HUDEP-2 (cell line): ENCODE data around the gene XPC.

Experiments used
- DNase-seq, 76 experiments: peaks; one replicate each; lab custom pipeline; 2025; ENCODE audit not compliant: unreplicated experiment in 76 of 76; lab: John Stamatoyannopoulos, UW

XPC gene

DNA sequence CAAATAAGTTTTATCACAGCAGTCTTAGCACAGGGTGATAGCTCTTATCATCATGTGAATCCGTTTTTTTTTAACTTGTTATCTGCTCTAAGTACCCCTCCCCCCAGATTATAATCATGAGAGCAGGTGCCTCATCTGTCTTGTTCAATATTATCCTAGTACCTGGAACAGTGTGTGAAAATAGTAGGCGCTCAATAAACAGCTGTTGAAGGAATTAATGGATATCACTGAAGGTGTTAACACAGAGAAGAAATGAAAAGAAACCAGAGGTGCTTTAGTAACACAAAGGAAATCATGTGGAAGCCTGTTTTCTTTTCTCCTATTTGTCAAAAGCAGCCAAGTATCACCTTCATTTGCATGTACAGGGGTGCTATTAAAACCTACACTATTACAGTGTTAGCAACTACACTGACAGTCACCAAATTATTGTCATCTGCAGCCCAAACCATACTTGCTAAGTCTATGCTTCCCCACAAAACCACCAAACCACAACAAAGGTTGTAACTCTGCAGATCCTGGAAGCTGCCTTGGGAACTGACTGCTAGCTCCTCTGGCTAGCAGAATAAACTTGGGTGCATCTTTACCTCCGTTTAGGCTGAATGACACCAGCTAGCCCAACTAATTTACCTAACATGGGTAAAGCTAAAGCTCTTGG, 2.9 kb downstream of the XPC start:
- DNase-seq: peak in 3 of 76 experiments; percentile 2 to 8 (median 7)

GRCh38 chr3:14174483-14174882, 3.9 kb downstream of the XPC start:
- no peak for DNase-seq

- DNase-seq: no peak
Measured at GRCh38 chr3:14172496-14172895, 5.9 kb downstream of the XPC start.

- DNase-seq: no peak
Measured at GRCh38 chr3:14170531-14171159, 7.8 kb downstream of the XPC start.

- DNase-seq: no peak
Measured at GRCh38 chr3:14169871-14170270, 8.5 kb downstream of the XPC start.

DNA sequence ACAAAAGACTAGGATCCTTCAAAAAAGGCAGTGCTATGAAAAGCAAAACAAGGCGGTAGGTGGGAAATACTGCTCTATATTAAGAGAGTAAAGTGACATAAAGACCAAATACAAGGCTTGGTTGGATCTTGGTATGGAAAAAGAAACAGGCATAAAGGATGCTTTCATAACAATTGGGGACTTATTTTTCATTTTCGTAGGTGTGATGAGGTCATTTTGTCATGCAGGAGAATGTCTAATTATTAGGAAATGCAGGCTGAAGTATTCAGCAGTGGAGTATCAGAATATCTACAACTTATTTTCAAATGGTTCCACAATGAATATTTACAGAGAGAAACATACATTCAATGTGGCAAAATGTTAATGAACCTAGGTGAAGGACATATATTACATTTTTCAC, 9.0 kb downstream of the XPC start:
- no peak for DNase-seq

DNA sequence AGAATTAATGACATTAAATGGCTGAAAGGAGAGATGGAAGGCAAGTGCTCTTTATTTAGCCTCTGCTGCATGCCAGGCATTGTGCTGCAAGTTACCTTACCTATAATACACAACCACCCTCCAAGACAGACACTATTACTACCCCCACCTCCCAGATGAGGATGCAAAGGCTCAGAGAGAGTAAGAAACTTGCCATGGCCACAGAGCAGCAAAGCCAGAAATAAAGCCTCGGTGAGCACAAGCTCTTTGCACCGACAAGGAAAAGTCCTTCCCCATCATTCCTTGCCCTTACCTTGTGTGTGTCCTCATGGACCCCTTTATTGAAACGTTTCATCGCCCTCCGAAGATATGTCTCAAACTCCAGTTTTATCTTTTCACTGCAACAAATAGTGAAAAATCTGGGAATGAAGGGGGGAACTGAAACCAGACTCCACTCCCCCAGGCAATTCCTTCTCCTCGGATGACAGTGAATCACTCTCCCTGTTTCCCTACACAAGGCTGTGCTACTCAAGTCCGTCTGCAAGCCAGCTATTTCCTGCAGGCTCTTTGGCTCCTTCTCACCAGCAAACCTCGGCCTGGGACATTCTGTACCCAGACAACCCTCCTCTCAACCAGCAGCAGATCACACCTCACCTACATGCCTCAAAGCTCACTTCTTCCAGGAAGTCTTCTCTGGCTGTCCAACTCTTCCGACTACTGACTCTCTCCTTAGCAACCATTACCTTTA, 11.4 kb downstream of the XPC start:
- DNase-seq: no peak

GRCh38 chr3:14162178-14162577, 16.2 kb downstream of the XPC start:
- DNase-seq: no peak

DNA sequence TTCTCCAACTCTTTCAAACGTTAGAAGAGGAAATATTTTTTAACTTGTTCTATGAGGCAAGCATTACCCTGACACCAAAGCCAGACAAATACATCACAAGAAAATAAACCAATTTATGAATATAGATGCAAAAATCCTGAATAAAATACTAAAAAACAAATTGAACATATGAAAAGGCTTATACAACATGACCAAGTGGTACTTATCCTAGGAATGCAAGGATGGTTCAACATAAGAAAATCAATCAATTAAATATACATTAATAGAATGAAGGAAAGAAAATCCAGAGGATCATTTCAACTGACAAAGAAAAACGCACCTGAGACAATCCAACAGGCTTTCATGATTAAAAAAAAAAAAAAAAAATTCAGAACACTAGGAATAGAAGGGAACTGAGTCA, 17.1 kb downstream of the XPC start:
- no peak for DNase-seq

DNA sequence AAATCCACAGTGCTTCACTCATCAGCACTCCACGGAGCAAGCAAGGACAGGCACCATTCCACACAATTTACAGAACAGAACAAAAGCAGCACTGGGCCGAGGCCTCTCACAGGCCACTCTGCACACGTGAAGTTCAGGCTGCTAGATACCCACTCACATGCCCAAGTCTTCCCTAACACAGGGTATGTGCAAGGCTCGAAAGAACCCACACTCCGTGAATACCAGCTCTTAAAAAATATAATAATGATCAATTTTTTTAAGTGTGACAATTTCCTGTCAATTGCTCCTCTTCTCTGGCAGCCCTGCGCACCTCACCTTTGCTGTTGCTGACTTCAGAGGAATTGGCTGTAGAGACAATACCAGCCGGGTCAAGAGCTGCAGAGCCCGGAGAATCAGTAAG, 19.0 kb downstream of the XPC start:
- no peak for DNase-seq

DNA sequence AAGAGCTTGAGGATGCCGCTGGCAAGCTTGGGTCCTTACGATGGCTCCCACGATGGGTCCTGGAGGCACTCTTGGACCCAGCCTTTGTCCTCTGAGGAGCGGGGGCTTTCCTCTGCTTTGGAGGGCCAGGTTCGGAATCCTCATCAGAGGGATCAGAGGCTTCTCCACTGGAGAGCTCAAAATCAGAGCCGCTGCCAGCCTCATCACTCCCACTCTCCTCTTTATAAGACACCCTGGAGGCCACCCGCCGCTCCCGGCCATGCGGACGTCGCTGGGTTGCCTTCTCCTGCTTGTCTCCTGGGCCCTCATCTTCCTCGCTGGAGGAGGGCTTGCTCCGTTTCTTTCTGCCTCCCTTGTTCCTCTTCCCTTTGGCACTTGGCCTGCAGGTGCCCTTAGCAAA, 20.0 kb downstream of the XPC start:
- DNase-seq: no peak

- DNase-seq: no peak
Measured at GRCh38 chr3:14157951-14158350, 20.4 kb downstream of the XPC start.

GRCh38 chr3:14156843-14157561, 21.4 kb downstream of the XPC start:
- no peak for DNase-seq

- no peak for DNase-seq
Measured at GRCh38 chr3:14156201-14156600, 22.2 kb downstream of the XPC start.

GRCh38 chr3:14154895-14155440, 23.4 kb downstream of the XPC start:
- DNase-seq: no peak

DNA sequence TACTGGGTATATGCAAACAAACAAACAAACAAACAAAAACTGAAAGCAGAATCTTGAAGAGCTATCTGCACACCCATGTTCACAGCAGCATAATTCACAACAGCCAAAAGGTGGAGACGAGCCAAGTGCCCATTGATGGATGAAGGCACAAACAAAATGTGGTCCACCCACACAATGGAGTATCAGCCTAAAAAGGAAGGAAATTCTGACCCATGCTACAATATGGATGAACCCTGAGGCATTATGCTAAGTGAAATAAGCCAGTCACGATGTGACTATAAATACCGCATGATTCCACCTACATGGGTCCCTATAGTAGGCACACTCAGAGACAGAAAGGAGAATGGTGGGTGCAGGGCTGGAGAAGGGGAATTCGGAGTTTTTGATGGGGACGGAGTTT, 24.1 kb downstream of the XPC start:
- DNase-seq: no peak

- DNase-seq: no peak
Measured at GRCh38 chr3:14153663-14154062, 24.7 kb downstream of the XPC start.

DNA sequence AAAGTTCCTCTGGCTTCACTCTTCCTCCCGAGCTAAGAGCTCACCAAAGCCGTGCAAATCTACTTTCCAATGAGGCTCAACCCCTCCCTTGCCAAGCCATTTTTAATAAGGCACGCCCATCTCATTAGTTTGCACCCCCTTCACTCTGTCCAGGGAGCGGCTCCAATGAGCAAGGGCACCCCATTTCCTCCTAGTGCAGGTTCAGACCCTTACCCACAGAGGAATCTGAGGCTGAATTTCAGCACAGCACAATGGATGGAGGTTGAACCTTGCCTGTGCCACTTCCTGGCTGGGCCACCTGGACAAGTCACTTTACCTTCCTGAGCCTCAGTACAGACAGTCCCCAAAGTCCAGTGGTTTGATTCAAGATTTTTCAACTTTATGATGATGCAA, 25.4 kb downstream of the XPC start:
- DNase-seq: no peak

GRCh38 chr3:14152233-14152962, 26.0 kb downstream of the XPC start:
- peak in 3 of 76 experiments; percentile 9 to 18 (median 13) for DNase-seq

- DNase-seq: no peak
Measured at GRCh38 chr3:14151471-14152083, 26.8 kb downstream of the XPC start.
